ENCODE measurements around the gene TGOLN2. TPM values are rescaled to one million over a fixed set of nuclear protein-coding genes. Genes with fewer than 3 reads are reported as not detected.
A peak's percentile ranks its signal among the peaks of the same experiment; 100 is the strongest.
"Not testable (repeated sequence)": the region's sequence is repeated elsewhere in the genome, so short reads cannot be mapped to it uniquely, and the experiment has no call there.

The TGOLN2 gene
- total RNA-seq, 1 experiment from 2014 or later: 171 TPM

- no peak overlapping the region for H3K27ac Mint-ChIP-seq (ENCODE audit: unreplicated experiment)
- H3K36me3 Mint-ChIP-seq (ENCODE audit: insufficient read depth, unreplicated experiment): peaks cover 29% of the 10 kb centered on the region
- no TSS peak for BruUV-seq (replicated peaks)
Observed at GRCh38 chr2:85330839-85331636, 3.2 kb upstream of the TGOLN2 start.

DNA sequence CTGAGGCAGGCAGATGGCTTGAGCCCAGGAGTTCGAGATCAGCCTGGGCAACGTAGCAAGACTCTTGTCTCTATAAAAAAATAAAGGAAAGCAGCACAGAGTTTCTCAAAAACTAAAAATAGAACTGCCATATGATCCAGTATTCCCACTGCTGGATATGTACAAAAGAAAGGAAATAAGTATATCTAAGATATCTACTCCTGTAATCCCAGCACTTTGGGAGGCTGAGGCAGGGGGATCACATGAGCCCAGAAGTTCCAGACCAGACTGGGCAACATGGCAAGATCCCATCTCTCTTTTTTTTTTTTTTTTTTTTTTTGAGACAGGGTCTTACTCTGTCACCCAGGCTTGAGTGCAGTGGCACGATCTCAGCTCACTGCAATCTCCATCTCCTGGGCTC is 1.9 kb upstream of the TGOLN2 start:
- H3K36me3 Mint-ChIP-seq (ENCODE audit: insufficient read depth, unreplicated experiment): peaks cover 43% of the 10 kb centered on the region
- CTCF ChIA-PET: interaction anchor here (0.6 kb wide), 1 partner anchor 230 kb away, joined by 3 read pairs; no protein-coding TSS in a partner anchor
- H3K27me3 Mint-ChIP-seq (ENCODE audit: unreplicated experiment); BruUV-seq (replicated peaks); H3K27ac Mint-ChIP-seq (ENCODE audit: unreplicated experiment); H3K9me3 Mint-ChIP-seq (ENCODE audit: low read depth, unreplicated experiment); DNase-seq; H3K4me1 Mint-ChIP-seq (ENCODE audit: low read depth, unreplicated experiment); intact Hi-C loops (cut with micrococcal nuclease; ENCODE audit: unreplicated experiment); H3K4me3 Mint-ChIP-seq (ENCODE audit: low read depth, unreplicated experiment): not testable (repeated sequence)

More at GRCh38 chr2:85330839-85331636, 3.2 kb upstream of the TGOLN2 start:
- H3K4me1 Mint-ChIP-seq (ENCODE audit: low read depth, unreplicated experiment): no peaks in the 10 kb centered on the region
- CTCF ChIA-PET: no interaction called here
- no peak for TF ChIP-seq CTCF (IDR thresholded peaks at IDR 0.05; ENCODE audit: unreplicated experiment)
- intact Hi-C loops (cut with micrococcal nuclease; ENCODE audit: unreplicated experiment): no loop called here
- no peaks in the 10 kb centered on the region for H3K27me3 Mint-ChIP-seq (ENCODE audit: unreplicated experiment)
- H3K9me3 Mint-ChIP-seq (ENCODE audit: low read depth, unreplicated experiment): no peaks in the 10 kb centered on the region
- no peak overlapping the region for H3K4me3 Mint-ChIP-seq (ENCODE audit: low read depth, unreplicated experiment)
- DNase-seq: no peak

DNA sequence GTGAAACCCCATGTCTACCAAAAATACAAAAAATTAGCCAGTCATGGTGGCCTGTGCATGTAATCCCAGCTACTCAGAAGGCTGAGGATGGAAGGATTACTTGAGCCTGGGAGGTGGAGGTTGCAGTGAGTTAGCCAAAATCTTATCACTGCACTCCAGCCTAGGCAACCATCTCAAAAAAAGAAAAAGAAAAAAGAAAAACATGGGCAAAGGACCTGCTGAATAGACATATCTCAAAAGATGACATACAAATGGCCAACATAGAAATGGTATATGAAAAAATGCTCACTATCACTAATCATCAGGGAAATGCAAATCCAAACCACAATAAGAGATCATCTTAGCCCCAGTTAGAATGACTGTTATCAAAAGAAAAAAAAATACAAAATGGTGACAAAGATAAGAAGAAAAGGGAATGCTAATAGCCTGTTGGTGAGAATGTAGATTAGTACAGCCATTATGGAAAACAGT is 1.4 kb upstream of the TGOLN2 start:
- Mint-ChIP-seq H3K36me3 (ENCODE audit: insufficient read depth, unreplicated experiment) (peaks cover 47% of the 10 kb centered on the region), H3K4me1 (ENCODE audit: low read depth, unreplicated experiment) (peaks cover 8% of the 10 kb centered on the region), H3K4me3 (ENCODE audit: low read depth, unreplicated experiment) (peak overlapping the region; percentile 89), H3K9me3 (ENCODE audit: low read depth, unreplicated experiment) (no peaks in the 10 kb centered on the region), H3K27ac (ENCODE audit: unreplicated experiment) (no peak overlapping the region), H3K27me3 (ENCODE audit: unreplicated experiment) (no peaks in the 10 kb centered on the region)
- no TSS peak for BruUV-seq (replicated peaks)
- intact Hi-C loops (cut with micrococcal nuclease; ENCODE audit: unreplicated experiment): no loop called here
- CTCF ChIA-PET: no interaction called here
- TF ChIP-seq CTCF (IDR thresholded peaks at IDR 0.05; ENCODE audit: unreplicated experiment): no peak
- DNase-seq: no peak

DNA sequence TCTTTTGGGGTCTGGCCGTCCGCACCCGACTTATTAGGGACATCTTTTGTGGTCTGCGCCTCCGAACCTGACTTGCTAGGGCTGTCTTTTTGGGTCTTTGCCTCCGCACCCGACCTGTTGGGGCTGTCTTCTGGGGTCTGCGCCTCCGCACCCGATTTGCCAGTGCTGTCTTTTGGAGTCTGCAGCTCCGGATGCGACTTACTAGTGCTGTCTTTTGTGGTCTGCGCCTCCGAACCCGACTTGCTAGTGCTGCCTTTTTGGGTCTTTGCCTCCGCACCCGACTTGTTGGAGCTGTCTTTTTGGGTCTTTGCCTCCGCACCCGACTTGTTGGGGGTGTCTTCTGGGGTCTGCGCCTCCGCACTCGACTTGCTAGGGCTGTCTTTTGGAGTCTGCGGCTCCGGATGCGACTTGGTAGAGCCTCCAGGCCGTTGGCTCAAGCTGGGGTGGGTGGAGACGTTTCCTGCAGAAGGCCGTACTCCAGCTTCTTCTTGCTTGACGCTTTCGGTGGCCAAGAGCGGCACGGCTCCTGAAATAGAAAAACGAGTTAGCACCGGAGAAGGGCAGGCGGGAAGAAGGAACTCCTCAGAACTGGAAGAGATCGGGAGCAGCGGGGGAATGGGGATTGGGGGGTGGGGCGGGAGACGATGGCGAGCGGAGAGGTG is 498 bp downstream of the TGOLN2 start:
- no peak for TF ChIP-seq CTCF (IDR thresholded peaks at IDR 0.05; ENCODE audit: unreplicated experiment)
- peaks cover 8% of the 10 kb centered on the region for H3K4me1 Mint-ChIP-seq (ENCODE audit: low read depth, unreplicated experiment)
- H3K4me3 Mint-ChIP-seq (ENCODE audit: low read depth, unreplicated experiment): peak overlapping the region; percentile 89
- BruUV-seq (replicated peaks): no TSS peak
- DNase-seq: peak; percentile 39
- no peaks in the 10 kb centered on the region for H3K9me3 Mint-ChIP-seq (ENCODE audit: low read depth, unreplicated experiment)
- H3K27ac Mint-ChIP-seq (ENCODE audit: unreplicated experiment): peak overlapping the region; percentile 95
- CTCF ChIA-PET: interaction anchor here (0.6 to 1.6 kb wide), 5 partner anchors 12 to 1714 kb away, joined by 3 to 7 read pairs (median 5); partner anchors contain the start of genes ELMOD3 and RETSAT
- no peaks in the 10 kb centered on the region for H3K27me3 Mint-ChIP-seq (ENCODE audit: unreplicated experiment)
- intact Hi-C loops (cut with micrococcal nuclease; ENCODE audit: unreplicated experiment): no loop called here
- H3K36me3 Mint-ChIP-seq (ENCODE audit: insufficient read depth, unreplicated experiment): peaks cover 67% of the 10 kb centered on the region
